Activated T-helper 1 cell treated with anti-CD3 and anti-CD28 coated beads, Interleukin-12 subunit alpha, Interleukin-12 subunit beta, Interleukin-2, Interleukin-4 antibody, amounts not matched to agents 30 ng/mL and 10 ng/mL and 1 ng/mL, durations not matched to agents 14 hours and 24 hours and 36 hours (primary cell): ENCODE measurements around the gene F13B. TPM values are rescaled to one million over a fixed set of nuclear protein-coding genes. Genes with fewer than 3 reads are reported as not detected.
"Not testable (repeated sequence)": the region's sequence is repeated elsewhere in the genome, so short reads cannot be mapped to it uniquely, and the experiment has no call there.

Source experiments
- DNase-seq: peaks from one replicate; pipeline ENCODE4 v3.0.0; 2021; ENCODE audit warnings: low spot score
- H3K27ac Mint-ChIP-seq: one replicate; pipeline ENCODE4 v1.8.0; 2021; ENCODE audit warnings: mild to moderate bottlenecking, mixed read lengths
- H3K27me3 Mint-ChIP-seq: one replicate; pipeline ENCODE4 v1.8.0; 2022; ENCODE audit warnings: mild to moderate bottlenecking, moderate library complexity, mixed read lengths; ENCODE audit not compliant: insufficient read depth
- H3K36me3 Mint-ChIP-seq: one replicate; pipeline ENCODE4 v1.8.0; 2021; ENCODE audit warnings: low read depth, mixed read lengths
- H3K4me1 Mint-ChIP-seq: one replicate; pipeline ENCODE4 v1.8.0; 2021; ENCODE audit warnings: low read depth, mixed read lengths
- H3K4me3 Mint-ChIP-seq: one replicate; pipeline ENCODE4 v1.8.0; 2021; ENCODE audit warnings: mild to moderate bottlenecking, moderate library complexity, mixed read lengths
- H3K9me3 Mint-ChIP-seq: one replicate; pipeline ENCODE4 v1.8.0; 2021; ENCODE audit warnings: mixed read lengths
- intact Hi-C: fragments of 100-400 bp; cut with micrococcal nuclease; formaldehyde crosslinking; loops from one replicate; pipeline ENCODE4 v1.15.1; 2024
- total RNA-seq: library from RNA; stranded (reverse); gene quantifications from 2 replicates; pipeline ENCODE4 v1.2.3, GENCODE V29; 2022

The F13B gene
- total RNA-seq, 1 donor from 2014 or later = not detected

DNA sequence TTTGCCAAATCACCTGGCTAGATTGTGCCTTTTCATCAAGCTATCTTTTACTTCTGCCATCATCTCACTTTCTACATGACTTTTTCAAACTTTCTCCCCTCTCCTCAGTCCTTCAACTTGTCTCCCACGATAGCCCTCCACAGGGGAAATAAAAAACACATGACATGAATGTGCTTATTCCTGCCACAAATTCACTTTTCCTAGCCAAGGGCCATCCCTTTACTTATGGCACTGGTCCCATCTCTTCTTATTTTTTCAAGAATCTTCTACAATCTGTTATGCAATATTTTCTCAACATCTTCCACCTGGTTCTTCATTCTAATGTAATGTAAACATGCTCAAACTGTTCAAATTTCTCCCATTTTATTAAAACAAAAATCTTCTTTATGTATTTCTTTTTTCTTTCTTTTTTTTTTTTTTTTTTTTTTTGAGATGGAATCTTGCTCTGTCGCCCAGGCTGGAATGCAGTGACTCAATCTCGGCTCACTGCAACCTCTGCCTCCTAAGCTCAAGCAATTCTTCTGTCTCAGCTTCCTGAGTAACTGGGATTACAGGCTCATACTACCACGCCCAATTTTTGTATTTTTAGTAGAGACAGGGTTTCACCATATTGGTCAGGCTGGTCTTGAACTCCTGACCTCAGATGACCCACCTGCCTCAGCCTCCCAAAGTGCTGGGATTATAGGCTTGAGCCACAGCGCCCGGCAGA is 32.3 kb downstream of the F13B start:
- H3K4me3 Mint-ChIP-seq, H3K9me3 Mint-ChIP-seq, H3K4me1 Mint-ChIP-seq, H3K27me3 Mint-ChIP-seq, H3K27ac Mint-ChIP-seq, intact Hi-C loops, H3K36me3 Mint-ChIP-seq, DNase-seq: not testable (repeated sequence)

DNA sequence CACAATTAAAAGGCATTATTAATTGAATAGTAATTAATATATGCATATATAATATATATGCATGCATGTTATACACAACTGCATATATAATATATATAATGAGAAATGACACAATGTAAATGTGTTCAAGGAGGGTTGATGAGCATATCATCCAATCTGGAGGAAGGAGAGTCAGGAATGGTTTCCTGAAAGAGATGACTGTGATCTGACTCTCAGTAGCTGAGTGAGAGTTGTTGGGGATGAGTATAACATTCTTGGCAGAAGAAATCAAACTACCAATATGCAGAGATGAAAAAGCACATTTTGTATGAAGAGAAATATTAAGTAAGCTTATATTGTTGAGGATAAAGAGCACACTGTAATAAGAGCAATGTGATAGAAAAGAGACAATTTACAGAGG is 37.3 kb downstream of the F13B start:
- no peaks in the 10 kb centered on the region for H3K9me3 Mint-ChIP-seq
- H3K4me1 Mint-ChIP-seq = no peaks in the 10 kb centered on the region
- no peak overlapping the region for H3K27ac Mint-ChIP-seq
- intact Hi-C loops = no loop called here
- no peaks in the 10 kb centered on the region for H3K36me3 Mint-ChIP-seq
- no peak overlapping the region for H3K4me3 Mint-ChIP-seq
- H3K27me3 Mint-ChIP-seq = no peaks in the 10 kb centered on the region
- no peak for DNase-seq

DNA sequence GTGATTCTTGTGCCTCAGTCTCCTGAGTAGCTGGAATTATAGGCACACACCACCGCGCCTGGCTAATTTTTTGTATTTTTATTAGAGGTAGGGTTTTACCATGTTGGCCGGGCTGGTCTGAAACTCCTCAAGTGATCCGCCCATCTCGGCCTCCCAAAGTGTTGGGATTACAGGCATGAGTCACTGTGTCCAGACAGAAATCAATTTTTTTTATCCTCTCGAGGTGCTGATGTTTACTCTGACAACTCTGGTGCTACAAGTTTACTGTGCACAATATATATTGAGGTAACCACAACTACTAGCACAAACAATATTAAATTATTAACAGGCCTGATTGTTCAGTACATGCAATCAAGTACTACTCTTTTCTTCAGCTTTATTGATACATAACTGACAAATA is 39.7 kb downstream of the F13B start:
- Mint-ChIP-seq H3K27me3 (no peaks in the 10 kb centered on the region), H3K4me3 (no peak overlapping the region), H3K27ac (no peak overlapping the region), H3K36me3 (no peaks in the 10 kb centered on the region), H3K4me1 (no peaks in the 10 kb centered on the region), H3K9me3 (no peaks in the 10 kb centered on the region)
- no peak for DNase-seq
- intact Hi-C loops = no loop called here

DNA sequence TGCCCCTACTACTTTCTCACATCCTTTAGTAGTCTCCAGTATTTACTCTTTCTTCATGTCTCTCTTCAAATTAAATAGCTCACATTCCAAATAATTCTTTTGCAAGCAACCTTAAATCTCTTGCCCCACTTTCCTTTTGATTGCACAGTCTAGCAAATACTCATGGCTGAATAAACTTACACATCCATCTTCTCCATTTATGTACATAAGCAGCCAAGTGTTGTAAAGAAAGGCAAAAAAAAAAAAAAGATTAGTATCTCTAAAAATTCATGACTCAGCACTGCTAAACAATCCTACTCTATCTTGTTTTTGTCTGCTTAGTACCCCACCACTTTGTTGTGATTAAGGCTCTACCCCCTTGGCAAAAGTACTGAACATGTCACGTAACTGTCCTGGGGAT is 42.6 kb downstream of the F13B start:
- H3K36me3 Mint-ChIP-seq = no peaks in the 10 kb centered on the region
- H3K4me3 Mint-ChIP-seq = no peak overlapping the region
- H3K4me1 Mint-ChIP-seq = no peaks in the 10 kb centered on the region
- intact Hi-C loops = no loop called here
- DNase-seq = no peak
- no peaks in the 10 kb centered on the region for H3K9me3 Mint-ChIP-seq
- H3K27me3 Mint-ChIP-seq = peaks cover 2% of the 10 kb centered on the region
- H3K27ac Mint-ChIP-seq = no peak overlapping the region

DNA sequence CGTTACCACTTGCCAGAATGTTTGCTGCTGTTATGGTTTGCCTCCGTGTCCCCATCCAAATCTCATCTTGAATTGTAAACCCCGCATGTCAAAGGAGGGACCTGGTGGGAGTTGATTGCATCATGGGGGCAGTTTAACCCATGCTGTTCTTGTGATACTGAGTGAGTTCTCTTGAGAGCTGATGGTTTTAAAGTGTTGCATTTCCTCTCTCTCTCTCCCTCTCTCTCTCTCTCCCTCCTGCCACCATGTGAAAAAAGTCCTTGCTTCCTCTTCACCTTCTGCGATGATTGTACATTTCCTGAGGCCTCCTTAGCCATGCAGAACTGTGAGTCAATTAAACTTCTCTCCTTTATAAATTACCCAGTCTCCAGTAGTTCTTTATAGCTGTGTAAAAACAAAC is 45.3 kb downstream of the F13B start:
- no peaks in the 10 kb centered on the region for H3K36me3 Mint-ChIP-seq
- no peak for DNase-seq
- H3K9me3 Mint-ChIP-seq = no peaks in the 10 kb centered on the region
- H3K27me3 Mint-ChIP-seq = peaks cover 2% of the 10 kb centered on the region
- H3K27ac Mint-ChIP-seq = no peak overlapping the region
- H3K4me3 Mint-ChIP-seq = no peak overlapping the region
- no peaks in the 10 kb centered on the region for H3K4me1 Mint-ChIP-seq
- intact Hi-C loops = no loop called here

DNA sequence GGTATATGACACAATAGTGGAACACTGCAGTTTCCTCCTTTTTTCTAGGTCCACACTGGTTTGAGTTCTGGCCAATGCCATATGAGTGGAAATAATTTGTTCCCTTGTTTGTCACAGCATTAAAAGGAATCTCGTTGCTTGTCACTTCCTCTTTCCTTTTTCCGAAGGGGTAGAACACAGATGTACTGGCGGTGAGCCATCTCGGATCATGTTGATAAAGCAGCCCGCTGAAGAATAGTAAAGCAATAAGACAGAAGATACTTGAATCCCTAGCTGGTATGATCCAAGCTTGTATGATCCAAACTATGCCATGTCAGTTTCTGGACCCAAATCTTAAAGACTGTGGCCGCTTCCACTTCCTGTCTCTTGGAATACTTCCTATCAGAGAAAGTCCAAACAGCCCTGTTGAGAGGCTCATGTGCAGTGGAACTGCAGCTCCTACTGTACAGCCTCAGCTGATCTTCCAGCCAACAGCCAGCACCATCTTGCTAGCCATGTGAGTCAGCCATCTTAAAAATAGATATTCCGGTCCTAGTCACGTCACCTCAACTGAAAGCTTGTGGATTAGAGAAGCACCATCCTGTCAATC is 49.4 kb downstream of the F13B start:
- no peaks in the 10 kb centered on the region for H3K9me3 Mint-ChIP-seq
- intact Hi-C loops = no loop called here
- no peaks in the 10 kb centered on the region for H3K4me1 Mint-ChIP-seq
- no peak overlapping the region for H3K4me3 Mint-ChIP-seq
- no peak for DNase-seq
- no peaks in the 10 kb centered on the region for H3K36me3 Mint-ChIP-seq
- no peak overlapping the region for H3K27ac Mint-ChIP-seq
- H3K27me3 Mint-ChIP-seq = peaks cover 2% of the 10 kb centered on the region

DNA sequence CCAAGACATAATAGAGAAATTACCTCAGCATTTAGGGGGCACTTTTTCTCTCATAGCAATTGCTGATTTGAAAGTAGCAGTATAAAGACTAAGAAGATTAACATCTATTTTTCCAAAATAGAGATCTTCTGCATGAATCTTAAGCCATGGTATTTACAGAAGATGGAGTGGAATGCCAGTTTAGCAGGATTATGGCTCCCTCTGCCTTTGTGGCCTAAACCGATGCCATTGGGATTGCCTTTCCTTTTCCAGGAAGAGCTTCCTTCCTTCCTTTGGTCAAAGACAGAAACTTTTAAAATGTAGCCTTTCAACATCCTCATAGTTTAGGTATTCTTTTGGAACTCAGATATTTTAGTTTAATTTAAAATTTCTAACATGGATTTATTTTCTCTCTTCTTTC is 50.3 kb downstream of the F13B start:
- intact Hi-C loops = no loop called here
- no peak overlapping the region for H3K4me3 Mint-ChIP-seq
- H3K27ac Mint-ChIP-seq = no peak overlapping the region
- peaks cover 1% of the 10 kb centered on the region for H3K9me3 Mint-ChIP-seq
- H3K27me3 Mint-ChIP-seq = peaks cover 2% of the 10 kb centered on the region
- DNase-seq = no peak
- no peaks in the 10 kb centered on the region for H3K4me1 Mint-ChIP-seq
- H3K36me3 Mint-ChIP-seq = no peaks in the 10 kb centered on the region

DNA sequence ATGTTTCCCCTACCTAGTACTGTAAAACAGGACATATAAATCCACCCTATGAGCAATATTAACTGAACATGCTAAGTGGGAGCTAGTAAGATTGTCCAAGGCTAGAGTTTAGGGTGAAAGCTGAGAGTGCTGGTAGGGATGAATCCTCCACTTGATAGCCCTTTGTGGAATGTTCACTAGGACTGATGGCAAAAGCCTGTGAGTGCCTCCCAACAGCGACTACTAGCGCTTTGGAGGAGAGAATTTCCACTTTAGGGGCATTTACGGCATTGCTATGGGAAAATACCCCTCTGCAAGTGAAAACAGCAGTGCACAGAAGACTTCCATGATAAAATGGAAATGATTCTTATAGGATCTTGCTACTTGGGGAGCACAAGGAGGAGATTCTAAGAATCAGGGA is 53.8 kb downstream of the F13B start:
- Mint-ChIP-seq H3K27ac (no peak overlapping the region), H3K36me3 (no peaks in the 10 kb centered on the region), H3K4me3 (no peak overlapping the region), H3K4me1 (no peaks in the 10 kb centered on the region), H3K9me3 (peaks cover 5% of the 10 kb centered on the region), H3K27me3 (no peaks in the 10 kb centered on the region)
- intact Hi-C loops = no loop called here
- no peak for DNase-seq

DNA sequence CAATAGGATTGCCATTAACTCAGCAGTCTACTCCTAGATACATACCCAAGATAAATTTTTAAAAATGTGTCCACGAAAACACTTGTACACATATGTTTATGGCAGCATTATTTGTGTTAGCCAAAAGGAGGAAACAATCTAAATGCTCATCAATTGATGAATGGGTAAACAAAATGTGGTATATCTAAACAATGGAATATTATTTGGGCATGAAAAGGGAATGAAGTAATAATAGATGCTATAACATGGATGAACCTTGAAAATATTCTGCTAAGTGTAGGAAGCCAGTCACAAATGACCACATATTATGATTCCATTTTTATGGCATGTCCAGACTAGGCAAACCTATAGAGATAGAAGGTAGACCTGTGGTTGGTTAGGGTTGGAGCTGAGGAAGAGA is 55.4 kb downstream of the F13B start:
- intact Hi-C loops = no loop called here
- no peaks in the 10 kb centered on the region for H3K27me3 Mint-ChIP-seq
- no peaks in the 10 kb centered on the region for H3K36me3 Mint-ChIP-seq

DNA sequence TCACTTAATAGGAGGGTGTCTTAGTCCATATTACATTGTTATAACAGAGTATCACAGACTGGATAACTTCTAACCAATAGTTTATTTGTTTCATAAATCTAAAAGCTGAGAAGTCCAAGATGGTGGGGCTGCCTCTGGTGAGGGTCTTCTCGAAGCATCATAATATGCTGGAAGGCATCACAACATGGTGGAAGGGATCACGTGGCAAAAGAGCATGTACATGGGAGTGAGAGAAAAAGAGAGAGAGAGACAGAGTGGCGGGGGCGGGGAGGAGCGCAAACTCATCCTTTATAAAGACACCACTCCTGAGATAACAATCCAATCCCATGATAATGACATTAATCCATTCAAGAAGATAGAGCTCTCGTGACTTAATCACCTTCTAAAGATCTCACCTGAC is 58.2 kb downstream of the F13B start:
- H3K27ac Mint-ChIP-seq = no peak overlapping the region
- H3K36me3 Mint-ChIP-seq = no peaks in the 10 kb centered on the region
- no peak for DNase-seq
- peaks cover 5% of the 10 kb centered on the region for H3K9me3 Mint-ChIP-seq
- no peak overlapping the region for H3K4me3 Mint-ChIP-seq
- no peaks in the 10 kb centered on the region for H3K4me1 Mint-ChIP-seq
- H3K27me3 Mint-ChIP-seq = no peaks in the 10 kb centered on the region
- intact Hi-C loops = no loop called here

More for the DNA sequence above, 55.4 kb downstream of the F13B start:
- no peak for DNase-seq
- Mint-ChIP-seq H3K9me3 (peaks cover 5% of the 10 kb centered on the region), H3K4me1 (no peaks in the 10 kb centered on the region), H3K4me3 (no peak overlapping the region), H3K27ac (no peak overlapping the region)

DNA sequence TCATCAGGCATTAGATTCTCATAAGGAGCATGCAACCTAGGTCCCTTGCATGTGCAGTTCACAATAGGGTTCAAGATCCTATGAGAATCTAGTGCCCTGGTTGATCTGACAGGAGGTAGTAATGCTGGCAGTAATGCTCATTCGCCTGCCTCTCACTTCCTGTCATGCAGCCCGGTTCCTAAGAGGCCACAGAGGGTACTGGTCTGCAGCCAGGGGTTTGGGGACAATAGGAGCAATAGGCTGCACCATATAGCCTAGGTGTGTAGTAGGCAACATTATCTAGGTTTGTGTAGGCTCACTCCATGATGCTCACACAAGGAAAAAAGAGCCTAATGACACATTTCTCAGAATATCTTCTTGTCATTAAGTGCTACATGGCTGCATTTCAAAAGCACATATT is 63.9 kb downstream of the F13B start:
- H3K9me3 Mint-ChIP-seq = no peaks in the 10 kb centered on the region
- intact Hi-C loops = no loop called here

DNA sequence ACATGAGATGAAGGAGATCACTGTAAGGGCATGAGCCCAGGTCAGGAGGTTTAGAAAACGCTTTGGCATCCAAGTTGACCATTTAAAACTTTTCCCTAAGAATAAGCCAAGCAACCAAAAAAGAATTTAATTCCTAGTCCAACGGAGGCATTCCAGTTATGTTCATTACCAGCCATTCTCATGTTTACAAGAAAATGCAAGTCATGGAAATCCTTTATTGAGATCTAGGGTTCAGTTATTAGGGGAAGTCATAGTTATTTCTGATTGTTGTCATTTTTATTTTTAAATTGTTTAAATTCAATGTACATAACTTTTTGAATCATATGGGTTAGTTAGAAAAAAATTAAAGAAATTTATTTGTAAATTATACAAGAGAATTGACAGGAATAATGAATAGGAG is 65.2 kb downstream of the F13B start:
- Mint-ChIP-seq H3K27me3 (no peaks in the 10 kb centered on the region), H3K4me1 (no peaks in the 10 kb centered on the region), H3K36me3 (no peaks in the 10 kb centered on the region), H3K27ac (no peak overlapping the region), H3K9me3 (no peaks in the 10 kb centered on the region), H3K4me3 (no peak overlapping the region)
- no peak for DNase-seq
- intact Hi-C loops = no loop called here

More for the DNA sequence above, 63.9 kb downstream of the F13B start:
- no peak overlapping the region for H3K27ac Mint-ChIP-seq
- H3K4me3 Mint-ChIP-seq = no peak overlapping the region
- no peaks in the 10 kb centered on the region for H3K27me3 Mint-ChIP-seq
- H3K36me3 Mint-ChIP-seq = no peaks in the 10 kb centered on the region
- DNase-seq = no peak
- no peaks in the 10 kb centered on the region for H3K4me1 Mint-ChIP-seq

DNA sequence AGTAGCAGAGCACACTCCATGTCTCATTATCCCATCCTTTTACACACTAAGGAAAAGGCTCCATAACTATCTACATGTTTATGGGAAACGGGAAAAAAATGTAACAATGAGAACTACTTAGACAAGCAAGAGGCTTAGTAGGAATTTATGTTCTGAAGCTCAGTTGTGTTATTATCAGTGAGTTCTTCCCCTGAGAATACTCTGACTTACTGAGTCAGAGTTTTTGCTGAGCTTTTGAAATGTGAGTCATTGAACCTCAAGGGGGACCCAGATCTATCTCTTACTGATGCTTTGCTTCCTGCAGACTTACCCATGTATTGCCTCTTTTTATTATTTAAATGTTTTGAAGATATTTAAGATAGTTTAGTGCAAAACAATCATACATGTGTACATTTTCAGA is 69.6 kb downstream of the F13B start:
- Mint-ChIP-seq H3K27me3 (no peaks in the 10 kb centered on the region), H3K36me3 (no peaks in the 10 kb centered on the region), H3K9me3 (no peaks in the 10 kb centered on the region), H3K4me3 (no peak overlapping the region), H3K27ac (no peak overlapping the region), H3K4me1 (no peaks in the 10 kb centered on the region)
- DNase-seq = no peak
- intact Hi-C loops = no loop called here

DNA sequence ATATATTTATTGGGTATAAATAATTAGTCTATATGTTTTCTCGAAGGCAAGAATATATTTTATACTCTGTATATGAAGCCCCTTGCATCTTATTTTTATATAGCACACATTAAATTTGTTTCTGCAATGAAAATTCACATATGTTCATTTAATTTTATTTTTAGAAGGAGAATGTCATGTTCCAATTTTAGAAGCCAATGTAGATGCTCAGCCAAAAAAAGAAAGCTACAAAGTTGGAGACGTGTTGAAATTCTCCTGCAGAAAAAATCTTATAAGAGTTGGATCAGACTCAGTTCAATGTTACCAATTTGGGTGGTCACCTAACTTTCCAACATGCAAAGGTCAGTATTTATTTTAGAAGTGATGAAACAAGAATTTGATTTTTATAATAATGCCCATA is 73.1 kb downstream of the F13B start:
- Mint-ChIP-seq H3K27ac (no peak overlapping the region), H3K4me3 (no peak overlapping the region), H3K4me1 (no peaks in the 10 kb centered on the region), H3K27me3 (no peaks in the 10 kb centered on the region), H3K36me3 (no peaks in the 10 kb centered on the region), H3K9me3 (no peaks in the 10 kb centered on the region)
- intact Hi-C loops = no loop called here
- DNase-seq = no peak
